AG10803 (cell line): ENCODE results near the gene MSI1.

Experiments used
- DNase-seq: peaks from one replicate; pipeline ENCODE4 v3.0.0; 2010; ENCODE audit warnings: low read depth
- H3K4me3 ChIP-seq: 2 replicates; pipeline ENCODE4 v1.5.1; 2011; ENCODE audit warnings: mild to moderate bottlenecking, low read length, control low read depth
- CTCF ChIP-seq: conservative IDR thresholded peaks from 2 replicates; pipeline ENCODE4 v1.5.1; 2011; ENCODE audit warnings: mild to moderate bottlenecking, low read length, control low read depth, inconsistent platforms

The MSI1 gene

DNA sequence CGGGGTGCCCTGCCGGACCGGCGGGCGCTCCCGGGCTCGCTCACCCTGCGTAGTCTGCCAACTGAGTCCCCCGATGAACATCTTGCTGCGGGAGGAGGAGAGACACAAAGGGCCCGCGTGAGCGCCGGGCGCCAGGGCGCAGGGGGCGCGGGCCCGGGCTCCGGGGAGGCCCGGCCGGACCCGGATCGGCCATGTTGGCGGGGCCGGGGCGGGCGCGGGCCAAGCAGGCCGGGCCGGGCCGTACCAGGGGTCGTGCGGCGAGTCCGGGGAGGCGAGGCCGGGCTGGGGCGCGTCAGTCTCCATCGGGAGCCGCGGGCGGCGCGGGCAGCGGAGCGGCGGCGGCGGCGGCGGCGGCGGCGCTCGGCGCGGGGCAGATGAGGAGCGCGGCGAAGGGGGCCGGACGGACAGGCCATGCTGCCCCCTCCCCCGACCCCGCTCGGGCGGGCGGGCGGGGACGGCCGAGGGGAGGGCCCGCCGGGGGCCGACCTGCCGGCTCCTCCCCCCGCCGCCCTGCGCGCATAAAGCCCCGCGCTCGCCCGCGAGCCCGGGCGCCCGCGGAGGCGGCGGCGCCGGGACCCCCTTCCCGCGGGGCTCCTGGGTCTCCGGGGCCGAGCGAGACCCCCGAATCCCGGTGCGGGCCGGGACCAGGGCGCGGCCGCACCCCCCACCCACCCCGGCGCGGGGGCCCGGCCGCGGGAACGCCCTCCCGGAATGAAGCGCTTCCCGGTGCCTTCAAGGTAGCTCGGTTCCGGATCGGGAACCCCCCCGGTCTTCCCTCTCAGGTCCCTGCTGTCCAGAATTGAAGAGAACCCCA, at the start of gene MSI1:
Gene MSI1, minus strand, starts transcription at position 376 of the 814 bp plus-strand sequence. Its CDS starts 73 bp downstream, at position 303.
- no peak for DNase-seq
- no peak for TF ChIP-seq CTCF
- no peak within 1 kb of the TSS for H3K4me3 ChIP-seq

DNA sequence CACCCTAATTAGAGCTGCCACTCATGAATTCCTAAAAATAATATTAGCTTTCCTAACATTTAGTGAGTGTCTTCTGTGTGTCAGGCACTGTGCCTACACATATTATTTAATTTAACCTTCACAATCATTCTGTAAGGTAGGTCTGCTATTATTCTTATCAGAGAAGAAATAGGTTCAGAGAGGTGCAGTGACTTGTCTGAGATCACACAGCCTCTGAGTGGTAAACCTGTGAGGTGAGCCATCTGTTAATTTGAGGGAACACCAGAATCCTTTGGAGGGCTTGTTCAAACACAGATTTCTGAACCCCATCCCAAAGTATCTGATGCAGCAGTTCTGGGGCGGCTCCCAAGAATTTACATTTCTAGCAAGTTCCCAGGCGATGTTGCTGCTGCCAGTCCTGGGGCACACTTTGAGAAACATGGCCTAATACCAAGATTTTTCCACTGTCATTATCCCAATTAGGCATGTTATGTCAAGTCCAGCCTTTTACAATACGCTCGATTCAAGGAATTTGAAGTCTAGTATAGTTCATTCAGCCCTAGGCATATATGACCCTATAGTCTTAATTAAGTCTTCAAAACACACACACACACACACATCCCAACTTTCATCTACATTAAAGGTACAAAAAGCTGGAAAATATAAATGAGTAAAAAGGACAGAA, 49.1 kb upstream of the MSI1 start:
- no peak for DNase-seq
- no peak overlapping the region for H3K4me3 ChIP-seq
- no peak for TF ChIP-seq CTCF

- no peak for TF ChIP-seq CTCF
- no peak overlapping the region for H3K4me3 ChIP-seq
- DNase-seq, result no peak
These were observed 47.7 kb upstream of the MSI1 start for GRCh38 chr12:120416490-120417216.

DNA sequence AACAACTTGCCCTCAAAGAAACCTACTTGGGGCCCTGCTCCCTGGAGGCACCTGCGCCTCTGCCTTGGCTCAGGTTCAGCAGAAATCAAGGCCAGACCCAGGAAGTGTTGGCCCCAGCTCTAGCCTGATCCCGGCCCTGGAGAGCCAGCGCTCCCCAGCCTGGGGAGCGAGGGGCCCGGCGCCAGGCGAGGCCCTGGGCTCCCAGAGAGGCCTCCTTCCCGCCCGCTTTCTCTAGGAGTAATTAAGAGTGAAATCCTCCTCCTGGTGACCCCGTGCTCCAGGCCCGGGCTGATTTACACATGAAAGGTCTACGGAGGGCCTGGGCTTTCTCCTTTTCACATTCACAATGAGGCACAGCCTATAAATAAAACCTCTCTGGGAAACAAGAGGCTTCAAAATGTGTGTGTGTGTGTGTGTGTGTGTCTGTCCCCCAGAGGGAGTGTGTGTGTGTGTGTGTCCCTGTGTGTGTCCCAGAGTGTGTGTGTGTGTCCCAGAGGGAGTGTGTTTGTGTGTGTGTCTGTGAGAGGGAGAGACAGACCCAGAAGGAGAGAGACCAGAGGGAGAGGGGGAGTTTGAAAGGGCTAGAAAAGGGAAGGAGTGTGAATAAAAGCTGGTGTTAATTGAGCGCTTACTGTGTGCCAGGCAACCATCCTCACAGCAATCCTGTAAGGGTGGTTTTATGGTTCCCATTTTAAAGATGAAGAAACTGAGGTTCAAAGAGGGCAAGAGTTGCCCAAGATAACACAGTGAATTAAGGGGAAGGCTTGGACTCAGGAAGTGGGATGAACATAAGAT, 45.1 kb upstream of the MSI1 start:
- TF ChIP-seq CTCF, result no peak
- DNase-seq, result no peak
- H3K4me3 ChIP-seq, result no peak overlapping the region

DNA sequence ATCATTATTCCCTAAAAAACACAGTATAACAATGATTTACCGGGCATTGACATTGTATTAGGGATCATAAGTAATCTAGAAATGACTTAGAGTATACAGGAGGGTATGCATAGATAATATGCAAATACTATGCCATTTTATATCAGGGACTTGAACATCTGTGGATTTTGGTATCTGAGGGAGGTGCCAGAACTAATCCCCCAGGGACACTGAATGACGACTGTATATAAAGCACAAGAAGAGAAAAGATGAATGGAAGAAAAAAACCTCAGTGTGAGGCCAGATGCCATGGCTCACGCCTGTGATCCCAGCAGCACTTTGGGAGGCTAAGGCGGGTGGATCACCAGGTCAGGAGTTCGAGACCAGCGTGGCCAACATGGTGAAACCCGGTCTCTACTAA, 43.5 kb upstream of the MSI1 start:
- no peak for TF ChIP-seq CTCF
- H3K4me3 ChIP-seq, result no peak overlapping the region
- DNase-seq, result no peak

- no peak for DNase-seq
- no peak overlapping the region for H3K4me3 ChIP-seq
- no peak for TF ChIP-seq CTCF
These were observed 39.8 kb upstream of the MSI1 start for GRCh38 chr12:120408771-120409170.
